Stimulated activated CD4-positive, alpha-beta T cell treated with anti-CD3 and anti-CD28 coated beads, Interleukin-1b, Interleukin-23, amount 100 ng/mL, for 48 hours (primary cell): ENCODE results near the gene CAP2.
"Not testable (repeated sequence)": the region's sequence is repeated elsewhere in the genome, so short reads cannot be mapped to it uniquely, and the experiment has no call there.

ENCODE experiments used
- DNase-seq: peaks from one replicate; pipeline ENCODE4 v3.0.0-alpha.2; 2020

The CAP2 gene

DNA sequence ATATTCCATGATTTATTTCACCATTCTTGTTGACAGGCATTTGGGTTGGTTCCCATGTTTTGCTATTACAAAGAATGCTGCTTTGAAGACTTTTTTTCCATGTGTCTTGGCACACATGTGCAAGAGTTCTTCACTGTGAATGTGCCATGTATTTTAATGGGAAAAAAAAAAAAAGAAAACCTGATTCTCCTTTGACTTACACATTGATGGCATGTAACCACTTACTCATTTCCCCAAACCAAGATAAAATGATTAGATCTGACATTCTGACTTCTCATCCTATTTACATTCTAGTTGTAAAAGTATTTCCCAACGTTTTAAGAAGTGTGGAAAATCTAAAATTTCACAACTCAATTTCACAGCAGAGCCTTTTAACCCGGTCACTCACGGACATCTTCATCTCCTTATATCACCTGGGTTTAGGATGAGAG is 4.4 kb downstream of the CAP2 start:
- DNase-seq, result no peak

DNA sequence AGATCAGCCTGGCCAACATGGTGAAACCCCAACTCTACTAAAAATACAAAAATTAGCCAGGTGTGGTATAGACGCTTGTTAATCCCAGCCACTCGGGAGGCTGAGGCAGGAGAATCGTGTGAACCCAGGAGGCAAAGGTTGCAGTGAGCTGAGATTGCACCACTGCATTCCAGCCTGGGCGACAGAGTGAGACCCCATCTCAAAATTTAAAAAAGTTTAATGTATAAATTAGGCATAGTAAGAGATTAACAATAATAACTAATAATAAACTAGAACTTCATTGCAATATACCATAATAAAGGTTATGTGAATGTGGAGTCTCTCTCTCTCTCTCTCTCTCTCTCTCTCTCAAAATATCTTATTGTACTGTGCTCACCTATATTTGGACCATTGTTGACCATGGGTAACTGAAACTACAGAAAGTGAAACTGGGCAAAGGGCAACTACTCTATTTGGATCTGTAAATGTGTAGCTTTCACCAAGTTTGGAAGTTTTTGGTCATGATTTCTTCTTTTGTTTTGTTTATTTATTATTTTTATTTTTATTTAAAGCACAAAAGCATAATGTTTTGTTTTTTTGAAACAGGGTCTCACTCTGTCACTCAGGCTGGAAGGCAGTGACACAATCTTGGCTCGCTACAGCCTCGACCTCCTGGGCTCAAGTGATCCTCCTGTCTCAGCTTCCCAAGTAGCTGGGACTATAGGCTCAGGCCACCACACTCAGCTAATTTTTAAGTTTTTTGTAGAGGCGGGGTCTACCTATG is 12.0 kb downstream of the CAP2 start:
- not testable (repeated sequence) for DNase-seq

DNA sequence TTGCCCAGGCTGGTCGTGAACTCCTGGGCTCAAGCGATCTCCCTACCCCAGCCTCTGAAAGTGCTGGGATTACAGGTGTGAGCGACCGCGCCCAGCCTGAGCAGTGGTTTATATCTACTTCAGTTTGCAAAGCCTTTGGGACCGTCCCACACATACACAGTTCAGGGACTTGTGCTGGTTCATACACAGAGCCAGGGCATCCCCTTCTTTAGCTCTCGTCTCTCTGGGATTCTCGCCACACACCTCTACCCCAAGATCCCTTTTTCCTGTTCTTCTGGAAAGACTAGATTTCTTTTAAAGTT is 12.5 kb downstream of the CAP2 start:
- DNase-seq, result no peak

DNA sequence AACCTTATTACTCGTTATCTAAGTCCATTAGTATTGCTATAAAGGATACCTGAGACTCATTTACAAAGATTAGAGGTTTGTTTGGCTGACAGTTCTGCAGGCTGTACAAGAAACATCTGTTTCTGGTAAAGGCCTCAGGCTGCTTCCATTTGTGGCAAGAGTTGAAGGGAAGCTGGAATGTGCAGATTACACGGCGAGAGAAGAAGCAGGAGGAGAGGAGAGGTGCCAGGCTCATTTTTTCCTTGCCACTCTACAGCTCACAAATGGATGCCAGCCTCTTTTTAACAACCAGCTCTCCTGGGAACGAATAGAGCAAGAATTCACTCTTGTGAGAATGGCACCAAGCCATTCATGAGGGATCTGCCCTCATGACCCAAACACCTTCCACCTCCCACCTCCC is 14.7 kb downstream of the CAP2 start:
- no peak for DNase-seq

DNA sequence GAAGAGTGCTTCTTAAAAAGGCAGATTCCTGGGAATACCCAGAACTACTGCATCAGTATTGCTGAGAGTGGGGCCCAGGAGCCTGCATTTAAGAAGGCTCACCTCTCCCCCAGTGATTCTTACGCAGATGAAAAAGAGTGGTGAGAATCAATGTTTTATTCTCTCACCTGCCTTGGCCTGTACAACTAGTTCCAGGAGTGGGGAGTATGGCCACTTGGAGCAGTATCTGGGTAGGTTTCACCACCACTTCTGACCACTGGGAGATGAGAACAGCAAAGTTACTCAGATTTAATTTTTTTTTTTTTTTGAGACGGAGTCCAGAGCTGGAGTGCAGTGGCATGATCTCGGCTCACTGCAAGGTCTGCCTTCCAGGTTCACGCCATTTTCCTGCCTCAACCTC is 16.9 kb downstream of the CAP2 start:
- no peak for DNase-seq

DNA sequence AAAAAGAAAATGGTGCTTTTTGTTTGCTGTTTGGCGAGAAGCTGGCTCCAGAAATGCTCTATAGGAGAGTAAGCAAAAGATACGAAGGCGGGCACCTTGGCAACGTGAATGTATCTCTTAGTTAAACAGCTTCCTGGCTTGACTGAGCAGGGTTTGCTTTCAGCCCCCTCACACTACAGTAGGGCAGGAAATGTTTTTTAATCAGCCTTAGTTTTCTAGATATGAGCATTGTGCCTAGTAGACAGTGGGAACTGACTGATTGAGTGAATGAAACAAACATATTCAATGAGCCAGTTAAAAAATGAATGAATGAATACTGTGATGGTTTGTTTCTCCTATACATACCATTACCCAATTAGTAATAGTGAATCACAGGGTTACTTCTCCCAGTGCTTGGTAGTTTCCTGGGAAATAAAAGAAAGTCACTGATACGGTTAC is 19.9 kb downstream of the CAP2 start:
- DNase-seq, result no peak

DNA sequence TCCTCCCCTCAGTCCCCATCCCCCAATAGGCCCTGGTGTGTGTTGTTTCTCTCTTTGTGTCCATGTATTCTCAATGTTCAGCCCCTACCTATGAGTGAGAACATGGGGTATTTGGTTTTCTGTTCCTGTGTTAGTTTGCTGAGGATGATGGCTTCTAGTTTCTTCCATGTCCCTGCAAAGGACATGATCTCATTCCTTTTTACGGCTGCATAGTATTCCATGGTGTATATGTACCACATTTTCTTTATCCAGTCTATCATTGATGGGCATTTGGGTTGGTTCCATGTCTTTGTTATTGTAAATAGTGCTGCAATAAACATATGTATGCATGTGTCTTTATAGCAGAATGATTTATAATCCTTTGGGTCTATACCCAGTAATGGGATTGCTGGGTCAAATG is 21.0 kb downstream of the CAP2 start:
- not testable (repeated sequence) for DNase-seq

DNA sequence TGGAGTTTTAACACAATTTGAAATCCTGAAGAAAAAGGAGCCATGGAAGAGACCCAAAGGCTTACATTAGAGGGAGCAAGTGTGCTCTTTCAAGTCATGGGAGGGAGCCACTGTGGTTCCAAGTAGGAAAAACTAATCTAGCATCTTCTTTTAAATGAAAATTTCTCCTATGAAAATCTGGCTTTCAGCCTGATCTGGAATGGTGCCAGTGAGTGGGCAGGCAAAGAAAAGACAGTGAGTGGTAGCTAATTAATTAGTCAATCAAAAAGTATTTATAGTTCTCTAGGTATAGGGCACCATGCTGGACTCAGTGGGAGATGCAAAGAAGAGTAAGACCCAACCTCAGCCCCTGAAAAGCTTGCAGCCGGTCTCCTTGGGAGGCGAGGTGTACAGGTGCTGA is 21.9 kb downstream of the CAP2 start:
- DNase-seq, result no peak

DNA sequence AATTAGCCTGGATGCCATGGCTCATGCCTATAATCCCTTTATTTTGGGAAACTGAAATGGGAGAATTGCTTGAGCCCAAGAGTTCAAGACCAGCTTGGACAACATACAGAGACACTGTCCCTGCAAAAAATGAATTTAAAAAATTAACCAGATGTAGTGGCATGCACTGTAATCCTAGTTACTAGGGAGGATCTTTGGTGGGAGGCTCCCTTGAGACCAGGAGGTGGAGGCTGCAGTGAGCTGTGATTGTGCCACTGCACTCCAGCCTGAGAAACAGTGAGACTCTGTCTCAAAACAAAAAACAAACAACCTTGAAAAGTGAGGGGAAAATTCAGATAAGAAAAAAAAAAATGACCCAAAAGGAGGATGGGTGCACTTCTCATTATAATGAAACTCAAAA is 23.4 kb downstream of the CAP2 start:
- no peak for DNase-seq

DNA sequence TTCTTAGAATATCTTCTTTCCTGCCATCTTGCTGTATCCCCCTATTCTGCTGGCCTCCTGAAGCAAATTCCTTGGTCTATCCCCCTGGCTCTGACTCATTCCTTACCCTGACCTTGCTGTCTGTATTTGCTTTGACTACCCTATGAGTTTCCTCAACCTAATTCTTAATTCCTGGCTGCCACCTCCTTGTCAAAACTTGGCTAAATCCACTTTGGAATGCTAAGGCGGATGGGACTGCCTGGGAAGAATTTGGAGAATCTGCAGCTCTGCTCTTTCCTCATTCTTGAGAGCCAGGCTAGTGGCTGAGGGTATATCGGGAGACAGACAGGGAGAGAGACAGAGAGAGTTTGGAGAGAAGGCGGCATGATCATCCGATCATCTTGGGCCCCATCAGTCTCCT is 24.4 kb downstream of the CAP2 start:
- no peak for DNase-seq

DNA sequence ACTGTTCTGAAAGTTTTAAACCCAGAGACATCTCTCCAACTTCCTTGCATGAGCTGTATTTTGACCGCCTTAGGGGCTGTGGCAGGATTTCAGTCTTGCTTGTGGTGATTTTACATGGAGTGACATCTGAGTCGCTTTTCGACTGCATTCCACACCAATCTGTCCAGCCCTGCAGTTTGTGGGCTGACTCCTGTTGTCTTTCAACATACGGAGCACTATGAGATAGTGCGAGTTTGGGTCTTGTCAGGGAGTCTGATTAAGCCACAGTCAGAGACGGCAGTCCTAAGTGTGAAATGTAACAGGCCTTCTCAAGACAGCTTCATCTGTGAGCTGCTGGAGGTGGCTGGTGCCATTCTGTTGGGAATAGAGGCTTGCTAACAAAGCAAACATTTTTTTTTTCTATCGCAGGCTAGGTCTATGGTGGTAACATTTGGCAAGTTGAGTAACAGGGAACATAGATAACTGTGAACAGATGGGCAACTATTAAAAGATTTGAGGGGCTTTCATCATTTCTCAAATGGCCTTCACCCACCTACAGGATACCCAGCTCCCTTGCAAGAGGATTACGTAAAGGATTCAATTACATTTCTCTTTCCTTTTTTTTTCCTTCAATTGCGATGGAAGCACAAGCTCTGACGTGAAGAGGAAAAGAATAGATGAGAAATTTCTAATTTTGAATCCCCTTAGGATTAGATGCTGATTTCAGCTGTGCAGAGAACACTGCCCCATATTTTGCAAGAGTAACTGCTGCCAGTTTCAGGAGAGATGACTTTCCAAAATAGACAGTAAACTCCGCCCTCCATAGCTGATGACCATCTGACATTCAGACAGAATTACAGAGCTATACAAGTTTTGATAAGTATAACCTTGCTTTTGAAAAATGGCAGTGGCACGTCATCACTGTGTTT is 25.1 kb downstream of the CAP2 start:
- no peak for DNase-seq

DNA sequence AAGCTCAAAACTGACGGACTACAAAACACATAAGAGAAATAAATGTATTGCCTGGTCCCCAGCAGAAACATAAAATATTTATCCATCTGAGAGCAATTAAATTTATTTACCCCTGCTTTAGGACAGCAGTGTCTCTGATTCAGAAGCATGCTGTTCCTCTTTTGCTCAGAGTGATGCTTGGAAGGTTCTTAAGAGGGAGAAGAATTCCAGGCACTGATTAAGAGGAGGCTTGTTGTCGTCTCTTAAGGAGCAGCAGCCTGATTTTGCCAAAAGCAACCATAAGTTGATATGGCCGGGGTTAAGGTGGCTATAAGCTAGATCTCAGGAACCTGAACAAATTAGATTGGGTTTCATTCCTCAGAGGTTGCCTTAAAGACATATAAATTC is 25.8 kb downstream of the CAP2 start:
- no peak for DNase-seq

DNA sequence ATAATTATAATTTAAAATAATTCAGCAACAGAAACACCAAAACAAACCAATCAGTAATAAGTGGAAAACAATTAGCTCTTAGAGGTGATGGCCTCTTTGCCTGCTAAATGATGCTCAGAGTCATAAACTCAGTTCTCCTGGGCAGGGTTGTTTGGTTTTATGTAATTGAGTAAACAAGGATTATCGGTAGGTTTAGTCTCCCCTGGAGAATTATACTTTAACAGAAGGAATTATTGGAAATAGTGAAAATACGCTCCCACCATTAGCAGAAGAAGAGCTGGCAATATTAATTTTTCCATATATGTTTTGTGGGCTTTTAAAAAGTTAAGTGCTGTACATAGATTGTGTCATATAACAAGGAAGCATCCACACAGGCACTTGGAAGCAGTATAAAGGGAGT is 27.0 kb downstream of the CAP2 start:
- DNase-seq, result no peak

DNA sequence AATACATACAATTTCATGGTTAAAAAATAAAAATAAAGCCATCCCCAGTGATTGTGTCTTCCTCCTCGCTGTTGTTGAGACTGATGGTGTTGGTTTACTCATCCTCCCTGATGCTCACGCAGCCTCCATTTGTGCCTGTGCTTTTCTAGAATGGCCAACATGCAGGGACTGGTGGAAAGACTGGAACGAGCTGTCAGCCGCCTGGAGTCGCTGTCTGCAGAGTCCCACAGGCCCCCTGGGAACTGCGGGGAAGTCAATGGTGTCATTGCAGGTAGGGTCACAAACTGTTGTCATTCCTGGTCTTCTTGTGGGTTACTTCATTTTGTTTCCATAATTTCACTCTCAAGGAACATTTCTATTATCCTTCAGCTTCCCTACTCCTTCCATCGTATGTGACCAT is 28.0 kb downstream of the CAP2 start:
- no peak for DNase-seq

DNA sequence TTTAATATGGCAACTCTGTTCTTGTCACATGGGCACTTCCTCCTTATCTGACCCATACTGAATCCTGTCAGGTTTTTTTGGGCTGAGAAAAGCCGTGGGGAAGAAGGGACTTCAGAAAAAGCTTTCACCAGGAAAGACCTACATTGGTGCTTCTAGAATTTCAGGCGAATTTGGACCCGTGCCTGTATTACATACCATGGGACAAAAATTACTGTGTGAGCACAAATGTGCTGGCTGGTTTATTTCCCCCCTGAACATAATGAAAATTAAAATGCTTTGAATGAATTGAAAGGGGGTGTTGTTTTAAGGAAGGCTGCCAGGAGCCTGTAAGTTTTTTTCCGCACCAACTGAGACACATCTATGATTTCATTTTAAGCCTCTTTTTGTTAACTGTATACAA is 29.6 kb downstream of the CAP2 start:
- no peak for DNase-seq

DNA sequence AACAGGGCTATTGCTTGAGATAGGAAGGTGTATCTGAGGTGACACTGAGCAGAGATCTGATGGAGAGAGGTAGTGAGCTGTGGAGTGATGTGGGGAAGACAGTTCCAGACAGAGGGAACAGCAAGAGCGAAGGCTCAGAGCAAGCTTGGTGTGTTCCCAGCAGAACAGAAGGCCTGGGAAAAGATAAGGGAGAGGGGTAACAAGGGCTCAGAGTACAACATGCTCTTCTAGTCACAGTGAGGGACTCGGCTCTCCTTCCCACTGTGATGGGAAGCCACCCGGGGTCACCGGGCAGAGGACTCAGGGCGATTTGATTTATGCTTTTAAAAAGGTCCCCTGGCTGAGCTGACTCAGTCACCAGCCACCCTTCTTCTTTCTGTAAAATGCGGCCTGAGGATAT is 33.7 kb downstream of the CAP2 start:
- no peak for DNase-seq

DNA sequence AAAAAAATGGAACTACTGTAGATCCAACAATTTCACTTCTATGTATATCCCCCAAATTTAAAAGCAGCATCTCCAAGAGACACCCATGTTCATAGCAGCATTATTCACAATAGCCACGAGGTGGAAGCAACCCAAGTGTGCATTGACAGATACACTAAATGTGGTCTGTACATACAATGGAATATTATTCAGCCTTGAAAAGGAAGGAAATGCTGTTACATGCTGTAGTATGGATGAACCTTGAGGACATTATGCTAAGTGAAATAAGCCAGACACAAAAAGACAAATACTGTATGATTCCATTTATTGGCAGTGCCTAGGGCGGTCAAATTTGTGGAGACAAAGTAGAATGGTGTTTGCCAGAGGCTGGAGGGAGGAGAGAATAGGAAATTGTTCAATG is 34.2 kb downstream of the CAP2 start:
- DNase-seq, result no peak

DNA sequence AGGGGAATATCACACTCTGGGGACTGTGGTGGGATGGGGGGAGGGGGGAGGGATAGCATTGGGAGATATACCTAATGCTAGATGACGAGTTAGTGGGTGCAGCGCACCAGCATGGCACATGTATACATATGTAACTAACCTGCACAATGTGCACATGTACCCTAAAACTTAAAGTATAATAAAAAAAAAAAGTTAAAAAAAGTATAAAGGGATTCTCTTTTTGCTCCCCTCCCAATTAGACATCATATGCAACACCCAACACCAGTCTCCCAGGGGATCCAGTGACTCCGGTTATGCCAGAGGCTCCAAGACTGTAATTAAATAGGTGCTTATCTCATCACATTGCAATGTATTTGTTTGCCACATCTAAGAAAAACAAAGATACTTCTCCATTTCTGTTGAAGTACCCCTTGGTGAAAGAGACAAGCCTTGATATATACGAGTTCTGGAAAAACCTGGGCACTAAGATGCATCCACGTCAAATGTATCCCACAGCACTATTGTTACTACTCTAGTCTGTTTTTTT is 35.3 kb downstream of the CAP2 start:
- not testable (repeated sequence) for DNase-seq

DNA sequence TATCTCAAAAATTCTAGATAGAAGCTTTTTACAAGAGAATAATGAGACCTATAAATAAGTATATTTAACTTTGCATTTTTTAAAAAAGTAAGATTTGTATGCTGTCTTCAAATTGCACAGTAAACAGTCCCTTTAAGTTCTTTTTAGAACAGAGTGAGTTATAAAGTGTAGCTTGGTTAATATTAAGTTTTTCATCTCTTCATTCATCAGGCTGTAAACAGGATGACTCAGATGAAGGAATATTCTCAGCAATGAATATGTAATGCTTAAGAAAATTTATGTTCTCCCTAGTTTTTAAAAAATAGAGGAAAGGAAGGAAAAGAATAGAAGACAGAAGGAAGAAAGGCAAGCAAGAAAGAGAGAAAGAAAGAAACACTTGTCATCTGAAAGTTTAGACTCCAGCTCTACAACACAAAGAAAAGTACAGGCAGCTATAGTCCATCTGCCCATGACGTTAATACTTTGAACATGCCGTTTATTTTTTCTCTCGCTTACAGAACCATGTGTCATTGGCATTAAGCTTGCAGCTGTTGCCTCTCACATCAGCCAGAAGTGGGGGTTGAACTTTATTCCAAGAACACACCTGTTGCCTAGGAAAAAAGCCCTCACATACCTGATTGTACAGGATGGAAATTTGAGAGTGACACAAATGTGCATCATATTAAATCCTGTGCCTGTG is 36.1 kb downstream of the CAP2 start:
- no peak for DNase-seq

DNA sequence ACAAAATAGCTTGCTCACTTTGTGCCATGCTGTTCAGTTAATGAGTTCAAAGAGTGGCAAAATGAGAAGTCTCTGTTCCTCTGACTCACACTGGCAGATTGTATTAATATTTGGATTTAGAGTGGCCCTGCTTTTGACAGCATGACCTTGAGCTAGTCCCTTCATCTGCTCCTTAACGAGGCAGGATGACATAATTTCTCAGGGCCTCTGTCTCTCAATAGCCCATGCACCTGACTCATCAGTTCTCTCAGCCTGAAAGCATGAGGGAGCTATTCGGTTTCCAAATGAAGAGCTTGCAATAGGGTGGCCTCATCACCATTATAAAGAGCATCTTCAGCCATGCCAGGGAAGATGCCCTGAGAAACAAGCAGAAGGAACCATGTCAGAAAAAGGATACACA is 38.2 kb downstream of the CAP2 start:
- DNase-seq, result no peak

DNA sequence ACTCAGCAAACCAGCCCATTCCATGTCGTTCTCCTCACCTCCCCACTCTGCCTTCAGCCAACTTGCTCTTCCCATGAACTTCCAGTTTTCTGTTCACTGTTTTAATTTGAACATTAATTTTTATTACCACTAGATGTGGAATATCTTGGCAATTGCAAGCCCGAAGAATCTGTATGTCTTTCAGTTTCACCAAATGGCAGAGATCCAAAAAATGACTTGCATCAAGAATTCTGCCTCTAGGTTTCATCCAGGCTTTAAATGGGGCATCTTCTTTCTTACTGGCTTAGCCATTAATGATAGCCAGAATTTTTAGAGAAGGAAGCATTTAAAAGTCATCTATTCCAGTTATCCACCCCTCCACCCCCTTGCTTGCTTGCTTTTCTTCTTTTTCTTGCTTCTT is 39.0 kb downstream of the CAP2 start:
- no peak for DNase-seq

DNA sequence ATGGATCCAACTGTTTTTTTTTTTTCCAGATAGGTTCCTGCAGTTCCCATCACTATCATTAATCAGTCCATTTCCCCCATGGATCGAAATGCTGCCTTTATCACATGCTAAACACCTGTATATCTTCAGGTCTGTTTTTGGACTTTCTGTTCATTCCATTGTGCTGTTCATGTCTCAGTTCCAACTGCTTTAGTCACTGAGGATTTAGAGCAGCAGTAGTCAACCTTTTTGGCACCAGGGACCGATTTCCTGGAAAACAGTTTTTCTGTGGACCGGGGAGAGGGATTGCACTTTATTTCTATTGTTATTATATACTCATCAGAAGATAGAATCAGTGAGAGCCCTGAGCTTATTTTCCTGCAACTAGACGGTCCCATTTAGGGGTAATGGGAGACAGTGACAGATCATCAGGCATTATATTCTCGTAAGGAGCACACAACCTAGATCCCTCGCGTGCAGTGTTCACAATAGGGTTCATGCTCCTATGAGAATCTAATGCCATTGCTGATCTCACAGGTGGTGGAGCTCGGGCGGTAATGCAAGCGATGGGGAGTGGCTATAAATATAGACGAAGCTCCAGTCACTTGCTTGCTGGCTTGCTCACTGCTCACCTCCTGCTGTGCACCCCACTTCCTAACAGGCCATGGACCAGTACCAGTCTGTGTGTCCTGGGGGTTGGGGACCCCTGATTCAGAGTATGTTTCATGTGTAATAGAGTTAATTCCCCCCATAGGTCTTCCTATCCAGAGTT is 46.0 kb downstream of the CAP2 start:
- DNase-seq, result no peak

DNA sequence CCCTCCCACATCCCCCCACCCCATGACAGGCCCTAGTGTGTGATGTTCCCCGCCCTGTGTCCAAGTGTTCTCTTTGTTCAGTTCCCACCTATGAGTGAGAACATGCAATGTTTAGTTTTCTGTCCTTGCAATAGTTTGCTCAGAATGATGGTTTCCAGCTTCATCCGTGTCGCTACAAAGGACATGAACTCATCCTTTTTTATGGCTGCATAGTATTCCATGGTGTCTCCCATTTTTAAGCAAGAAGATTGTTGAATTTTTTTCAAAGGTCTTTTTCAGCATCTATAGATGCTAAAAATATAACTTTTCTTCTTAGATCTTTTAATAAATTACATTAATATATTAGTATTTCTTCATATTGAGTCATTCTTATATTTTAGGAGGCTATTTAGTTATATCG is 47.4 kb downstream of the CAP2 start:
- DNase-seq, result not testable (repeated sequence)
